HG02885 (cell line): ENCODE results near the gene PLEKHA5.
"Not testable (repeated sequence)": the region's sequence is repeated elsewhere in the genome, so short reads cannot be mapped to it uniquely, and the experiment has no call there.

ENCODE experiments used
- ATAC-seq: cut with Tn5 transposase; IDR thresholded peaks from one replicate; pipeline ENCODE4 v1.9.1; 2021; ENCODE audit warnings: mild to moderate bottlenecking; ENCODE audit not compliant: unreplicated experiment, poor library complexity

PLEKHA5 gene

GRCh38 chr12:19397534-19397933 lies 268.0 kb downstream of the PLEKHA5 start:
- no peak for ATAC-seq

GRCh38 chr12:19398376-19399363 lies 269.1 kb downstream of the PLEKHA5 start:
- ATAC-seq, result no peak

- not testable (repeated sequence) for ATAC-seq
Observed at GRCh38 chr12:19400649-19401285, 271.2 kb downstream of the PLEKHA5 start.

GRCh38 chr12:19402211-19402610 lies 272.7 kb downstream of the PLEKHA5 start:
- no peak for ATAC-seq

GRCh38 chr12:19402743-19403431 lies 273.4 kb downstream of the PLEKHA5 start:
- ATAC-seq, result no peak

- no peak for ATAC-seq
Observed at GRCh38 chr12:19404242-19404880, 274.8 kb downstream of the PLEKHA5 start.

- ATAC-seq, result no peak
Observed at GRCh38 chr12:19409376-19409775, 279.8 kb downstream of the PLEKHA5 start.

- ATAC-seq, result no peak
Observed at GRCh38 chr12:19410211-19410610, 280.7 kb downstream of the PLEKHA5 start.

- ATAC-seq, result no peak
Observed at GRCh38 chr12:19410629-19411185, 281.2 kb downstream of the PLEKHA5 start.

- ATAC-seq, result no peak
Observed at GRCh38 chr12:19411234-19412204, 282.0 kb downstream of the PLEKHA5 start.

GRCh38 chr12:19412844-19413243 lies 283.3 kb downstream of the PLEKHA5 start:
- no peak for ATAC-seq

GRCh38 chr12:19413582-19413981 lies 284.0 kb downstream of the PLEKHA5 start:
- ATAC-seq, result not testable (repeated sequence)

- ATAC-seq, result no peak
Observed at GRCh38 chr12:19415563-19415962, 286.0 kb downstream of the PLEKHA5 start.

GRCh38 chr12:19419086-19419485 lies 289.6 kb downstream of the PLEKHA5 start:
- no peak for ATAC-seq

- no peak for ATAC-seq
Observed at GRCh38 chr12:19421503-19422282, 292.2 kb downstream of the PLEKHA5 start.

- no peak for ATAC-seq
Observed at GRCh38 chr12:19423166-19423930, 293.8 kb downstream of the PLEKHA5 start.
